ENCODE results near the gene CHST6.

GRCh38 chr16:75464122-75464918 lies 30.9 kb downstream of the CHST6 start, which contains the start of gene TMEM170A:
- TF ChIP-seq CTCF (IDR thresholded peaks at IDR 0.05; ENCODE audit: insufficient read depth, low read length) = peak; percentile 96
- TF ChIP-seq POLR2AphosphoS5 (IDR thresholded peaks at IDR 0.05; ENCODE audit: low read depth) = peak; percentile 92
- peak; percentile 18; the same call in 1 of the 2 replicates for TF ChIP-seq GABPA (IDR thresholded peaks at IDR 0.05; ENCODE audit: low read depth)
- no peak for TF ChIP-seq REST (IDR thresholded peaks at IDR 0.05; ENCODE audit: insufficient replicate concordance, low read depth)

All from HL-60 (cell line).